B cell (primary cell): ENCODE data around the gene FAHD1. TPM values are rescaled to one million over a fixed set of nuclear protein-coding genes. Genes with fewer than 3 reads are reported as not detected.

Experiments
- ATAC-seq: fragments of 200-7000 bp; cut with Tn5 transposase; one replicate; pipeline ENCODE4 v1.10.0; 2021; ENCODE audit warnings: low read depth, mild to moderate bottlenecking, moderate number of reproducible peaks, moderate library complexity
- CTCF ChIA-PET: fragments of 350-600 bp; sonication (Branson Sonifier 250); formaldehyde crosslinking; loops from one replicate; lab custom pipeline; 2021; ENCODE audit warnings: antibody characterized with exemption, inconsistent platforms; lab: Charles Lee
- POLR2A ChIA-PET: fragments of 350-600 bp; sonication (Branson Sonifier 250); formaldehyde crosslinking; loops from one replicate; lab custom pipeline; 2021; ENCODE audit warnings: antibody characterized with exemption; lab: Charles Lee
- DNase-seq: peaks from one replicate; pipeline ENCODE4 v3.0.0; 2013
- H2AFZ ChIP-seq: 2 replicates; pipeline ENCODE4 v1.6.1; 2012; ENCODE audit warnings: mild to moderate bottlenecking, low read depth, low read length; ENCODE audit not compliant: insufficient read depth, poor library complexity, severe bottlenecking
- H3K27ac ChIP-seq, 2 donors: 1 replicate in 1 of 2; 2 replicates in 1 of 2; pipeline ENCODE4 v1.5.1; 2012 to 2013; ENCODE audit warnings: low read length in 2 of 2, mild to moderate bottlenecking in 2 of 2, moderate library complexity in 1 of 2
- H3K27me3 ChIP-seq, 4 experiments: fragments of 200-600 bp in 1 of 4; sonication (generic) in 1 of 4; replicated peaks in 1 of 4; 1 replicate in 2 of 4; 2 replicates in 2 of 4; pipeline versions ENCODE4 v1.6.1 to v1.7.0; 2013 to 2016; ENCODE audit warnings: low read length in 3 of 4, mild to moderate bottlenecking in 2 of 4, mixed read lengths in 1 of 4, moderate library complexity in 1 of 4; ENCODE audit not compliant: insufficient read depth in 4 of 4, control insufficient read depth in 3 of 4; ENCODE audit errors: control extremely low read depth in 1 of 4
- H3K36me3 ChIP-seq, 2 experiments: replicated peaks in 1 of 2; 1 replicate in 1 of 2; 2 replicates in 1 of 2; pipeline versions ENCODE4 v1.6.1 to v1.7.1; 2013; ENCODE audit warnings: low read length in 1 of 2; ENCODE audit not compliant: insufficient read depth in 2 of 2, control insufficient read depth in 1 of 2; ENCODE audit errors: control extremely low read depth in 1 of 2, extremely low read depth in 1 of 2
- H3K4me1 ChIP-seq, 2 donors: fragments of 200-600 bp in 1 of 2; sonication (generic) in 1 of 2; 1 replicate in 1 of 2; 2 replicates in 1 of 2; pipeline versions ENCODE4 v1.5.1 to v1.6.1; 2013 to 2017; ENCODE audit warnings: low read length in 2 of 2; ENCODE audit not compliant: control insufficient read depth in 2 of 2, insufficient read depth in 2 of 2
- H3K4me2 ChIP-seq: replicated peaks from 2 replicates; pipeline ENCODE3; 2012; ENCODE audit warnings: mild to moderate bottlenecking, low read depth, low read length; ENCODE audit not compliant: poor library complexity, severe bottlenecking
- H3K4me3 ChIP-seq, 5 experiments: fragments of 200-600 bp in 1 of 5; sonication (generic) in 1 of 5; 1 replicate in 3 of 5; 2 replicates in 2 of 5; pipeline versions ENCODE4 v1.5.1 to v1.7.0; 2011 to 2016; ENCODE audit warnings: low read length in 4 of 5, mild to moderate bottlenecking in 4 of 5, low read depth in 2 of 5, control low read depth in 1 of 5, moderate library complexity in 1 of 5; ENCODE audit not compliant: insufficient read depth in 1 of 5; ENCODE audit errors: control extremely low read depth in 1 of 5, extremely low read depth in 1 of 5
- H3K79me2 ChIP-seq: fragments of 200-600 bp; sonication (generic); one replicate; pipeline ENCODE4 v1.6.0; 2016; ENCODE audit warnings: low read length; ENCODE audit not compliant: control insufficient read depth, insufficient read depth
- H3K9ac ChIP-seq: fragments of 200-600 bp; sonication (generic); 2 replicates; pipeline ENCODE4 v1.6.1; 2017; ENCODE audit warnings: mild to moderate bottlenecking, low read length, moderate library complexity
- H3K9me3 ChIP-seq, 3 donors: one replicate each; pipeline versions ENCODE4 v1.6.1 to v1.7.1; 2013; ENCODE audit warnings: low read length in 2 of 3; ENCODE audit not compliant: control insufficient read depth in 2 of 3, insufficient read depth in 1 of 3; ENCODE audit errors: control extremely low read depth in 1 of 3
- H4K20me1 ChIP-seq: 2 replicates; pipeline ENCODE4 v1.6.0; 2012; ENCODE audit warnings: mild to moderate bottlenecking, low read length; ENCODE audit not compliant: insufficient read depth, control insufficient read depth, poor library complexity, severe bottlenecking
- H3K27ac Mint-ChIP-seq: one replicate; pipeline ENCODE4 v1.8.0; 2021; ENCODE audit warnings: mixed read lengths
- H3K27me3 Mint-ChIP-seq: one replicate; pipeline ENCODE4 v1.8.0; 2021; ENCODE audit warnings: mixed read lengths
- H3K4me1 Mint-ChIP-seq: one replicate; pipeline ENCODE4 v1.8.0; 2021; ENCODE audit warnings: mixed read lengths
- H3K4me3 Mint-ChIP-seq: one replicate; pipeline ENCODE4 v1.8.0; 2021; ENCODE audit warnings: mixed read lengths
- H3K9me3 Mint-ChIP-seq: one replicate; pipeline ENCODE4 v1.8.0; 2022; ENCODE audit warnings: mixed read lengths; ENCODE audit not compliant: insufficient read depth
- EZH2 ChIP-seq: IDR thresholded peaks from 2 replicates; pipeline ENCODE4 v1.6.1; 2012; ENCODE audit warnings: borderline replicate concordance, low read depth, mild to moderate bottlenecking, moderate library complexity, low read length; ENCODE audit not compliant: insufficient read depth, poor library complexity, severe bottlenecking
- WGBS: methylation state at CpG from one replicate; pipeline ENCODE4 v1.1.5; 2013; ENCODE audit warnings: missing lambda C conversion rate; ENCODE audit not compliant: insufficient coverage; 5-methylcytosine and 5-hydroxymethylcytosine counted together
- intact Hi-C: fragments of 100-400 bp; cut with micrococcal nuclease; formaldehyde crosslinking; loops from one replicate; pipeline ENCODE4 v1.10.0; 2022
- polyA plus RNA-seq: library from polyadenylated mRNA; depleted of rRNA; stranded (reverse); fragments of >200 nt; gene quantifications from 2 replicates; pipeline ENCODE4 v1.2.3, GENCODE V29; 2012
- total RNA-seq, 2 donors: library from RNA; stranded (reverse); fragments of 120-200 nt in 1 of 2; gene quantifications; 1 replicate in 1 of 2; 2 replicates in 1 of 2; pipeline versions ENCODE4 v1.2.3 to v1.2.4, GENCODE V29; 2013 to 2022
- TF ChIP-seq, protein P1 (sequence below): fragments of 200-600 bp; IDR thresholded peaks from one replicate; pipeline ENCODE4 v1.8.0; 2022; ENCODE audit warnings: antibody characterized with exemption, mild to moderate bottlenecking

FAHD1 gene
- total and polyA plus RNA-seq, 2 donors (not counting 1 experiment from before 2014, with no cell fraction given): 11.0 to 14.5 TPM

GRCh38 chr16:1828645-1829410, 1.8 kb downstream of the FAHD1 start:
- Histone ChIP-seq H2AFZ (no peak overlapping the region), H3K4me2 (peak overlapping the region; percentile 10), H3K79me2 (peaks cover 33% of the 10 kb centered on the region), H3K9ac (no peak overlapping the region), H3K27ac (no peak overlapping the region), H4K20me1 (peaks cover 17% of the 10 kb centered on the region), H3K4me1 (peaks cover 25% of the 10 kb centered on the region in 2 donors), H3K27me3 (no peaks in the 10 kb centered on the region), H3K4me3 (no peak overlapping the region), H3K36me3 (peaks cover 0 to 4% of the 10 kb centered on the region in 2 experiments), H3K9me3 (no peaks in the 10 kb centered on the region)
- peaks cover 41% of the 10 kb centered on the region for H3K4me1 Mint-ChIP-seq
- ChIA-PET CTCF (no interaction called here), POLR2A (no interaction called here)
- H3K27me3 Mint-ChIP-seq: no peaks in the 10 kb centered on the region
- no peak overlapping the region for H3K27ac Mint-ChIP-seq
- no peaks in the 10 kb centered on the region for H3K9me3 Mint-ChIP-seq
- 92% methylated on average over 5 of the region's 11 CpGs for WGBS
- intact Hi-C loops: loop anchor here (5.0 kb wide), 2 partner anchors 217 to 438 kb away; partner anchors contain the start of genes CRAMP1, IFT140 and RNPS1
- TF ChIP-seq, protein P1, sequence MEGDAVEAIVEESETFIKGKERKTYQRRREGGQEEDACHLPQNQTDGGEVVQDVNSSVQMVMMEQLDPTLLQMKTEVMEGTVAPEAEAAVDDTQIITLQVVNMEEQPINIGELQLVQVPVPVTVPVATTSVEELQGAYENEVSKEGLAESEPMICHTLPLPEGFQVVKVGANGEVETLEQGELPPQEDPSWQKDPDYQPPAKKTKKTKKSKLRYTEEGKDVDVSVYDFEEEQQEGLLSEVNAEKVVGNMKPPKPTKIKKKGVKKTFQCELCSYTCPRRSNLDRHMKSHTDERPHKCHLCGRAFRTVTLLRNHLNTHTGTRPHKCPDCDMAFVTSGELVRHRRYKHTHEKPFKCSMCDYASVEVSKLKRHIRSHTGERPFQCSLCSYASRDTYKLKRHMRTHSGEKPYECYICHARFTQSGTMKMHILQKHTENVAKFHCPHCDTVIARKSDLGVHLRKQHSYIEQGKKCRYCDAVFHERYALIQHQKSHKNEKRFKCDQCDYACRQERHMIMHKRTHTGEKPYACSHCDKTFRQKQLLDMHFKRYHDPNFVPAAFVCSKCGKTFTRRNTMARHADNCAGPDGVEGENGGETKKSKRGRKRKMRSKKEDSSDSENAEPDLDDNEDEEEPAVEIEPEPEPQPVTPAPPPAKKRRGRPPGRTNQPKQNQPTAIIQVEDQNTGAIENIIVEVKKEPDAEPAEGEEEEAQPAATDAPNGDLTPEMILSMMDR: no peak
- ATAC-seq (no peak), DNase-seq (no peak)
- H3K4me3 Mint-ChIP-seq: peak overlapping the region; percentile 55

DNA sequence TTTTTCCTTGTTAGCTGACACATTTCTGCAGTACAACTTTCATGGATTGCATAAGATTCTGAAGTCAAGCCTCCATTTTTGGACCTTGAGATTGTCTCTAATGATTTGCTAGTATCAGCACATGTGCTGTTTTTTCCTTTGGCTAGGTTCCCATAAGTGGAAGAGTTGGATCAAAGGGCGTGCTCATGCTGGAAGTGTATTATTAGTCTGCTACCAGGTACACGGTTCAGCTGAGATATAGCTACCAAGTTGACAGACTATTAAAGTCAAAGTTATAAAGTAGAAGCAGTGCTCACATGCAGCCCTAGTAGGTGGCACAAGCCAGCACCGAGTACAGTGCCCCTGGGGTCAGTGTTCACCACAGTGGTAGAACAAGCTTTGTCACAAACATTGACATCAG, 3.2 kb downstream of the FAHD1 start:
- H3K4me1 Mint-ChIP-seq: peaks cover 33% of the 10 kb centered on the region
- TF ChIP-seq, protein P1: no peak
- TF ChIP-seq EZH2: no peak
- no peak overlapping the region for H3K27ac Mint-ChIP-seq

More for the DNA sequence above, 3.2 kb downstream of the FAHD1 start:
- Histone ChIP-seq H3K9me3 (no peaks in the 10 kb centered on the region), H4K20me1 (peaks cover 4% of the 10 kb centered on the region), H3K9ac (no peak overlapping the region), H3K4me1 (peaks cover 23 to 24% of the 10 kb centered on the region in 2 donors), H3K4me2 (no peak overlapping the region), H3K4me3 (no peak overlapping the region), H2AFZ (no peak overlapping the region), H3K27me3 (no peaks in the 10 kb centered on the region), H3K79me2 (peaks cover 21% of the 10 kb centered on the region), H3K27ac (no peak overlapping the region), H3K36me3 (peaks cover 0 to 4% of the 10 kb centered on the region in 2 experiments)
- 91% methylated on average over 2 of the region's 3 CpGs for WGBS
- intact Hi-C loops: no loop called here
- Mint-ChIP-seq H3K27me3 (no peaks in the 10 kb centered on the region), H3K9me3 (no peaks in the 10 kb centered on the region), H3K4me3 (no peak overlapping the region)
- DNase-seq (no peak), ATAC-seq (no peak)
- ChIA-PET POLR2A (no interaction called here), CTCF (no interaction called here)
